Astrocyte of the cerebellum (primary cell): Measurements from ENCODE around the gene SCAI.

ENCODE experiments used
- DNase-seq: peaks from one replicate; pipeline ENCODE4 v3.0.0-alpha.2; 2011; ENCODE audit warnings: low read depth
- H3K4me3 ChIP-seq: 2 replicates; pipeline ENCODE4 v1.5.1; 2011; ENCODE audit warnings: mild to moderate bottlenecking, low read depth, low read length, moderate library complexity
- CTCF ChIP-seq: IDR thresholded peaks from 2 replicates; pipeline ENCODE4 v1.5.1; 2012; ENCODE audit warnings: low read length, low read depth, moderate library complexity, mild to moderate bottlenecking; ENCODE audit errors: missing control alignments
- in situ Hi-C: cut with HindIII; loops from 2 replicates; pipeline ENCODE4 v1.10.0; 2017; ENCODE audit warnings: low sequenced_read_pairs

Gene SCAI

GRCh38 chr9:125103770-125104460, 39.4 kb downstream of the SCAI start:
- TF ChIP-seq CTCF = no peak
- DNase-seq = no peak
- H3K4me3 ChIP-seq = no peak overlapping the region
- in situ Hi-C loops = no loop called here

GRCh38 chr9:125103021-125103420, 40.3 kb downstream of the SCAI start:
- DNase-seq = no peak
- H3K4me3 ChIP-seq = no peak overlapping the region
- TF ChIP-seq CTCF = no peak
- in situ Hi-C loops = no loop called here

- in situ Hi-C loops = no loop called here
- H3K4me3 ChIP-seq = no peak overlapping the region
- no peak for DNase-seq
- no peak for TF ChIP-seq CTCF
Observed at GRCh38 chr9:125100822-125101221, 42.5 kb downstream of the SCAI start.

- H3K4me3 ChIP-seq = no peak overlapping the region
- no peak for DNase-seq
- no peak for TF ChIP-seq CTCF
- in situ Hi-C loops = no loop called here
Observed at GRCh38 chr9:125099816-125100215, 43.5 kb downstream of the SCAI start.

DNA sequence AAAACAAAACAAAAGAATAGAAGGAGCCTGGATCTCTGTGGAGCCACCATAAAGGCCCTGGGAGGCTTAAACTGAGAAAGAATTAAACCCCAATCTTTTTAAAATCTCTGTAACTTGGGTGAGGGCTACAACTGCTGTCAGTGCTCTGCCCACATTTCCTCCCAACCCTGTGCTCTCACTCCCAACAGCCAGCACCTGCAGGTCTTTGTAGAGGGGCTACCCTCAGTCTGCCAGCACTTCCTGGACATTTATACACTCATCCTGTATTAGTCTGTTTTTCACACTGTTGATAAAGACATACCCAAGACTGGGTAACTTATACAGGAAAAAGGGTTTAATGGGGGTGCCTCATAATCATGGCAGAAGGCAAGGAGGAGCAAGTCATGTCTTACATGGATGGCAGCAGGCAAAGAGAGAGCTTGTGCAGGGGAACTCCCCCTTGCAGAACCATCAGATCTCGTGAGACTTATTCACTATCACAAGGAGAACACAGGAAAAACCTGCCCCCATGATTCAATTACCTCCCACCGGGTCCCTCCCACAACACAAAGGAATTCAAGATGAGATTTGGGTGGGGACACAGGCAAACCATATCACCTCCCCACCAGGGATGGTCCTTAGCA, 47.4 kb downstream of the SCAI start:
- no peak overlapping the region for H3K4me3 ChIP-seq
- DNase-seq = no peak
- in situ Hi-C loops = no loop called here
- no peak for TF ChIP-seq CTCF

GRCh38 chr9:125091121-125091520, 52.2 kb downstream of the SCAI start:
- H3K4me3 ChIP-seq = no peak overlapping the region
- no peak for TF ChIP-seq CTCF
- in situ Hi-C loops = no loop called here
- no peak for DNase-seq

- TF ChIP-seq CTCF = no peak
- in situ Hi-C loops = no loop called here
- H3K4me3 ChIP-seq = no peak overlapping the region
- no peak for DNase-seq
Observed at GRCh38 chr9:125089331-125089730, 54.0 kb downstream of the SCAI start.
